Mesenteric fat pad (tissue), 1 donor: Measurements from ENCODE around the gene KCNQ2. TPM values are rescaled to one million over a fixed set of nuclear protein-coding genes. Genes with fewer than 3 reads are reported as not detected.

Experiments used
- DNase-seq: peaks from one replicate; pipeline ENCODE4 v3.0.0-alpha.2; 2020; ENCODE audit warnings: low spot score
- total RNA-seq: library from RNA; stranded (reverse); fragmentation: NEBNext Ultra II Directional; extraction: Animal tissue kit (Norgen Biotek cat#: 25700); gene quantifications from one replicate; pipeline ENCODE4 v1.2.1, GENCODE V29; 2021
- donor health status: DM: yes; HTN: yes; CAD: no.

The KCNQ2 gene
- total RNA-seq, 1 donor from 2014 or later = not detected

- no peak for DNase-seq
Observed at GRCh38 chr20:63455568-63455859, 16.9 kb downstream of the KCNQ2 start.

GRCh38 chr20:63454731-63455567 lies 17.5 kb downstream of the KCNQ2 start:
- no peak for DNase-seq

- DNase-seq = no peak
Observed at GRCh38 chr20:63452821-63453523, 19.5 kb downstream of the KCNQ2 start.

- no peak for DNase-seq
Observed at GRCh38 chr20:63452341-63452740, 20.1 kb downstream of the KCNQ2 start.

- no peak for DNase-seq
Observed at GRCh38 chr20:63451821-63452220, 20.6 kb downstream of the KCNQ2 start.

- DNase-seq = no peak
Observed at GRCh38 chr20:63449796-63450730, 22.4 kb downstream of the KCNQ2 start.

- no peak for DNase-seq
Observed at GRCh38 chr20:63449025-63449424, 23.4 kb downstream of the KCNQ2 start.

GRCh38 chr20:63448031-63448430 lies 24.4 kb downstream of the KCNQ2 start:
- DNase-seq = no peak

GRCh38 chr20:63447320-63447719 lies 25.1 kb downstream of the KCNQ2 start:
- no peak for DNase-seq

GRCh38 chr20:63446216-63447024 lies 26.0 kb downstream of the KCNQ2 start:
- DNase-seq = no peak

- no peak for DNase-seq
Observed at GRCh38 chr20:63445075-63445734, 27.2 kb downstream of the KCNQ2 start.

GRCh38 chr20:63444548-63444947 lies 27.9 kb downstream of the KCNQ2 start:
- no peak for DNase-seq

GRCh38 chr20:63443606-63444395 lies 28.7 kb downstream of the KCNQ2 start:
- no peak for DNase-seq

- no peak for DNase-seq
Observed at GRCh38 chr20:63442100-63442493, 30.4 kb downstream of the KCNQ2 start.

- no peak for DNase-seq
Observed at GRCh38 chr20:63441136-63442099, 31.0 kb downstream of the KCNQ2 start.

GRCh38 chr20:63440366-63440955 lies 32.0 kb downstream of the KCNQ2 start:
- no peak for DNase-seq

- DNase-seq = no peak
Observed at GRCh38 chr20:63439866-63440265, 32.6 kb downstream of the KCNQ2 start.

GRCh38 chr20:63438121-63438520 lies 34.3 kb downstream of the KCNQ2 start:
- no peak for DNase-seq
